B cell (primary cell): ENCODE results near the gene UCKL1. TPM values are rescaled to one million over a fixed set of nuclear protein-coding genes. Genes with fewer than 3 reads are reported as not detected.

Source experiments
- ATAC-seq: fragments of 200-7000 bp; cut with Tn5 transposase; one replicate; pipeline ENCODE4 v1.10.0; 2021; ENCODE audit warnings: low read depth, mild to moderate bottlenecking, moderate number of reproducible peaks, moderate library complexity
- CTCF ChIA-PET: fragments of 350-600 bp; sonication (Branson Sonifier 250); formaldehyde crosslinking; loops from one replicate; lab custom pipeline; 2021; ENCODE audit warnings: antibody characterized with exemption, inconsistent platforms; lab: Charles Lee
- POLR2A ChIA-PET: fragments of 350-600 bp; sonication (Branson Sonifier 250); formaldehyde crosslinking; loops from one replicate; lab custom pipeline; 2021; ENCODE audit warnings: antibody characterized with exemption; lab: Charles Lee
- DNase-seq: peaks from one replicate; pipeline ENCODE4 v3.0.0; 2013
- H2AFZ ChIP-seq: 2 replicates; pipeline ENCODE4 v1.6.1; 2012; ENCODE audit warnings: mild to moderate bottlenecking, low read depth, low read length; ENCODE audit not compliant: insufficient read depth, poor library complexity, severe bottlenecking
- H3K27ac ChIP-seq, 2 donors: 1 replicate in 1 of 2; 2 replicates in 1 of 2; pipeline ENCODE4 v1.5.1; 2012 to 2013; ENCODE audit warnings: low read length in 2 of 2, mild to moderate bottlenecking in 2 of 2, moderate library complexity in 1 of 2
- H3K27me3 ChIP-seq, 4 experiments: fragments of 200-600 bp in 1 of 4; sonication (generic) in 1 of 4; replicated peaks in 1 of 4; 1 replicate in 2 of 4; 2 replicates in 2 of 4; pipeline versions ENCODE4 v1.6.1 to v1.7.0; 2013 to 2016; ENCODE audit warnings: low read length in 3 of 4, mild to moderate bottlenecking in 2 of 4, mixed read lengths in 1 of 4, moderate library complexity in 1 of 4; ENCODE audit not compliant: insufficient read depth in 4 of 4, control insufficient read depth in 3 of 4; ENCODE audit errors: control extremely low read depth in 1 of 4
- H3K36me3 ChIP-seq, 2 experiments: replicated peaks in 1 of 2; 1 replicate in 1 of 2; 2 replicates in 1 of 2; pipeline versions ENCODE4 v1.6.1 to v1.7.1; 2013; ENCODE audit warnings: low read length in 1 of 2; ENCODE audit not compliant: insufficient read depth in 2 of 2, control insufficient read depth in 1 of 2; ENCODE audit errors: control extremely low read depth in 1 of 2, extremely low read depth in 1 of 2
- H3K4me1 ChIP-seq, 2 donors: fragments of 200-600 bp in 1 of 2; sonication (generic) in 1 of 2; 1 replicate in 1 of 2; 2 replicates in 1 of 2; pipeline versions ENCODE4 v1.5.1 to v1.6.1; 2013 to 2017; ENCODE audit warnings: low read length in 2 of 2; ENCODE audit not compliant: control insufficient read depth in 2 of 2, insufficient read depth in 2 of 2
- H3K4me2 ChIP-seq: replicated peaks from 2 replicates; pipeline ENCODE3; 2012; ENCODE audit warnings: mild to moderate bottlenecking, low read depth, low read length; ENCODE audit not compliant: poor library complexity, severe bottlenecking
- H3K4me3 ChIP-seq, 5 experiments: fragments of 200-600 bp in 1 of 5; sonication (generic) in 1 of 5; 1 replicate in 3 of 5; 2 replicates in 2 of 5; pipeline versions ENCODE4 v1.5.1 to v1.7.0; 2011 to 2016; ENCODE audit warnings: low read length in 4 of 5, mild to moderate bottlenecking in 4 of 5, low read depth in 2 of 5, control low read depth in 1 of 5, moderate library complexity in 1 of 5; ENCODE audit not compliant: insufficient read depth in 1 of 5; ENCODE audit errors: control extremely low read depth in 1 of 5, extremely low read depth in 1 of 5
- H3K79me2 ChIP-seq: fragments of 200-600 bp; sonication (generic); one replicate; pipeline ENCODE4 v1.6.0; 2016; ENCODE audit warnings: low read length; ENCODE audit not compliant: control insufficient read depth, insufficient read depth
- H3K9ac ChIP-seq: fragments of 200-600 bp; sonication (generic); 2 replicates; pipeline ENCODE4 v1.6.1; 2017; ENCODE audit warnings: mild to moderate bottlenecking, low read length, moderate library complexity
- H3K9me3 ChIP-seq, 3 donors: one replicate each; pipeline versions ENCODE4 v1.6.1 to v1.7.1; 2013; ENCODE audit warnings: low read length in 2 of 3; ENCODE audit not compliant: control insufficient read depth in 2 of 3, insufficient read depth in 1 of 3; ENCODE audit errors: control extremely low read depth in 1 of 3
- H4K20me1 ChIP-seq: 2 replicates; pipeline ENCODE4 v1.6.0; 2012; ENCODE audit warnings: mild to moderate bottlenecking, low read length; ENCODE audit not compliant: insufficient read depth, control insufficient read depth, poor library complexity, severe bottlenecking
- H3K27ac Mint-ChIP-seq: one replicate; pipeline ENCODE4 v1.8.0; 2021; ENCODE audit warnings: mixed read lengths
- H3K27me3 Mint-ChIP-seq: one replicate; pipeline ENCODE4 v1.8.0; 2021; ENCODE audit warnings: mixed read lengths
- H3K4me1 Mint-ChIP-seq: one replicate; pipeline ENCODE4 v1.8.0; 2021; ENCODE audit warnings: mixed read lengths
- H3K4me3 Mint-ChIP-seq: one replicate; pipeline ENCODE4 v1.8.0; 2021; ENCODE audit warnings: mixed read lengths
- H3K9me3 Mint-ChIP-seq: one replicate; pipeline ENCODE4 v1.8.0; 2022; ENCODE audit warnings: mixed read lengths; ENCODE audit not compliant: insufficient read depth
- CTCF ChIP-seq: fragments of 200-600 bp; IDR thresholded peaks from one replicate; pipeline ENCODE4 v1.8.0; 2022; ENCODE audit warnings: antibody characterized with exemption, mild to moderate bottlenecking
- EZH2 ChIP-seq: IDR thresholded peaks from 2 replicates; pipeline ENCODE4 v1.6.1; 2012; ENCODE audit warnings: borderline replicate concordance, low read depth, mild to moderate bottlenecking, moderate library complexity, low read length; ENCODE audit not compliant: insufficient read depth, poor library complexity, severe bottlenecking
- WGBS: methylation state at CpG from one replicate; pipeline ENCODE4 v1.1.5; 2013; ENCODE audit warnings: missing lambda C conversion rate; ENCODE audit not compliant: insufficient coverage; 5-methylcytosine and 5-hydroxymethylcytosine counted together
- intact Hi-C: fragments of 100-400 bp; cut with micrococcal nuclease; formaldehyde crosslinking; loops from one replicate; pipeline ENCODE4 v1.10.0; 2022
- polyA plus RNA-seq: library from polyadenylated mRNA; depleted of rRNA; stranded (reverse); fragments of >200 nt; gene quantifications from 2 replicates; pipeline ENCODE4 v1.2.3, GENCODE V29; 2012
- total RNA-seq, 2 donors: library from RNA; stranded (reverse); fragments of 120-200 nt in 1 of 2; gene quantifications; 1 replicate in 1 of 2; 2 replicates in 1 of 2; pipeline versions ENCODE4 v1.2.3 to v1.2.4, GENCODE V29; 2013 to 2022

UCKL1 gene
- total and polyA plus RNA-seq, 2 donors (not counting 1 experiment from before 2014, with no cell fraction given): 106 to 199 TPM

- CTCF ChIA-PET: interaction anchor here (1.4 kb wide), 1 partner anchor 430 kb away, joined by 3 read pairs; no protein-coding TSS in a partner anchor
- H3K9me3 Mint-ChIP-seq: no peaks in the 10 kb centered on the region
- H3K9ac ChIP-seq: no peak overlapping the region
- no peak overlapping the region for H2AFZ ChIP-seq
- peaks cover 11 to 14% of the 10 kb centered on the region in 2 donors for H3K4me1 ChIP-seq
- H3K4me3 ChIP-seq: no peak overlapping the region
- no peaks in the 10 kb centered on the region for H3K79me2 ChIP-seq
- H3K4me3 Mint-ChIP-seq: peak overlapping the region; percentile 86
- POLR2A ChIA-PET: no interaction called here
- no peaks in the 10 kb centered on the region for H4K20me1 ChIP-seq
- DNase-seq: no peak
- intact Hi-C loops: no loop called here
- no peak overlapping the region for H3K27ac Mint-ChIP-seq
- H3K4me2 ChIP-seq: no peak overlapping the region
- peaks cover 15% of the 10 kb centered on the region for H3K4me1 Mint-ChIP-seq
- WGBS: 97% methylated on average over 27 of the region's 28 CpGs
- peaks cover 0 to 29% (median 0%) of the 10 kb centered on the region in 3 donors for H3K9me3 ChIP-seq
- H3K27me3 ChIP-seq: no peaks in the 10 kb centered on the region
- TF ChIP-seq CTCF: no peak
- TF ChIP-seq EZH2: no peak
- H3K36me3 ChIP-seq: peaks cover 0 to 8% of the 10 kb centered on the region in 2 experiments
- no peak overlapping the region for H3K27ac ChIP-seq
- H3K27me3 Mint-ChIP-seq: no peaks in the 10 kb centered on the region
- ATAC-seq: no peak
These were observed 11.3 kb upstream of the UCKL1 start for GRCh38 chr20:63967330-63968135.

GRCh38 chr20:63966944-63967322 is 10.7 kb upstream of the UCKL1 start:
- Histone ChIP-seq H3K4me1 (peaks cover 11 to 14% of the 10 kb centered on the region in 2 donors), H3K27ac (no peak overlapping the region), H3K36me3 (peaks cover 0 to 12% of the 10 kb centered on the region in 2 experiments), H3K4me2 (no peak overlapping the region), H4K20me1 (no peaks in the 10 kb centered on the region), H3K79me2 (no peaks in the 10 kb centered on the region), H3K27me3 (no peaks in the 10 kb centered on the region), H2AFZ (no peak overlapping the region), H3K9me3 (peaks cover 0 to 29% (median 0%) of the 10 kb centered on the region in 3 donors), H3K9ac (no peak overlapping the region), H3K4me3 (no peak overlapping the region)
- no peak for ATAC-seq
- peaks cover 15% of the 10 kb centered on the region for H3K4me1 Mint-ChIP-seq
- WGBS: 97% methylated on average over 13 of the region's 13 CpGs
- ChIA-PET CTCF (no interaction called here), POLR2A (no interaction called here)
- no peaks in the 10 kb centered on the region for H3K9me3 Mint-ChIP-seq
- no peak overlapping the region for H3K4me3 Mint-ChIP-seq
- no peaks in the 10 kb centered on the region for H3K27me3 Mint-ChIP-seq
- H3K27ac Mint-ChIP-seq: no peak overlapping the region
- TF ChIP-seq CTCF (no peak), EZH2 (no peak)
- DNase-seq: no peak
- intact Hi-C loops: no loop called here
